NCI-H1105 treated with DMSO at 0.1 percent for 48 hours (cell line): Measurements from ENCODE around the gene LONP2.

Source experiments
- DNase-seq: peaks from one replicate; lab custom pipeline; 2025; lab: John Stamatoyannopoulos, UW

Gene LONP2, protein sequence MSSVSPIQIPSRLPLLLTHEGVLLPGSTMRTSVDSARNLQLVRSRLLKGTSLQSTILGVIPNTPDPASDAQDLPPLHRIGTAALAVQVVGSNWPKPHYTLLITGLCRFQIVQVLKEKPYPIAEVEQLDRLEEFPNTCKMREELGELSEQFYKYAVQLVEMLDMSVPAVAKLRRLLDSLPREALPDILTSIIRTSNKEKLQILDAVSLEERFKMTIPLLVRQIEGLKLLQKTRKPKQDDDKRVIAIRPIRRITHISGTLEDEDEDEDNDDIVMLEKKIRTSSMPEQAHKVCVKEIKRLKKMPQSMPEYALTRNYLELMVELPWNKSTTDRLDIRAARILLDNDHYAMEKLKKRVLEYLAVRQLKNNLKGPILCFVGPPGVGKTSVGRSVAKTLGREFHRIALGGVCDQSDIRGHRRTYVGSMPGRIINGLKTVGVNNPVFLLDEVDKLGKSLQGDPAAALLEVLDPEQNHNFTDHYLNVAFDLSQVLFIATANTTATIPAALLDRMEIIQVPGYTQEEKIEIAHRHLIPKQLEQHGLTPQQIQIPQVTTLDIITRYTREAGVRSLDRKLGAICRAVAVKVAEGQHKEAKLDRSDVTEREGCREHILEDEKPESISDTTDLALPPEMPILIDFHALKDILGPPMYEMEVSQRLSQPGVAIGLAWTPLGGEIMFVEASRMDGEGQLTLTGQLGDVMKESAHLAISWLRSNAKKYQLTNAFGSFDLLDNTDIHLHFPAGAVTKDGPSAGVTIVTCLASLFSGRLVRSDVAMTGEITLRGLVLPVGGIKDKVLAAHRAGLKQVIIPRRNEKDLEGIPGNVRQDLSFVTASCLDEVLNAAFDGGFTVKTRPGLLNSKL

GRCh38 chr16:48244080-48244862 is at the start of gene LONP2:
Gene LONP2, plus strand, starts transcription at chr16:48244300. Its CDS starts 89 bp downstream, at chr16:48244389.
- DNase-seq, result peak; percentile 91

GRCh38 chr16:48194828-48195556 is 49.1 kb upstream of the LONP2 start:
- DNase-seq, result peak; percentile 92

DNA sequence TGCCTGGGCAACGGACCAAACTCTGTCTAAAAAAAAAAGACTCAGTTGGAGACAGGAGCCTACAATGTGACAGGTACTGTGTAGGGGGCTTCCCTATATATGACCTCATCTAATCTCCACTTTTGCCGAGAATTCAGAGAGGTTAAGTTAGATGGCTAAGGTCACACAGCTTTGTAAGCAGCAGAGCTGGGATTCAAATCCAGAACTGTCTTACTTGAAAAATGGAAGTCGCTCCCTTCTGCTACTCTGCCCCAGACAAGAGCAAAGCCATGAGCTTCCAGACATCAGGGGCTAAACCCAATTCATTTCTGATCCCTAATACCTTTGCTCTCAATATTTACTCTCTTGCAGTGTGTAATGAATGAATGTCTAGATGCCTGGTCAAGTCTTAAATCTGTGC is 46.8 kb upstream of the LONP2 start:
- peak; percentile 90 for DNase-seq

DNA sequence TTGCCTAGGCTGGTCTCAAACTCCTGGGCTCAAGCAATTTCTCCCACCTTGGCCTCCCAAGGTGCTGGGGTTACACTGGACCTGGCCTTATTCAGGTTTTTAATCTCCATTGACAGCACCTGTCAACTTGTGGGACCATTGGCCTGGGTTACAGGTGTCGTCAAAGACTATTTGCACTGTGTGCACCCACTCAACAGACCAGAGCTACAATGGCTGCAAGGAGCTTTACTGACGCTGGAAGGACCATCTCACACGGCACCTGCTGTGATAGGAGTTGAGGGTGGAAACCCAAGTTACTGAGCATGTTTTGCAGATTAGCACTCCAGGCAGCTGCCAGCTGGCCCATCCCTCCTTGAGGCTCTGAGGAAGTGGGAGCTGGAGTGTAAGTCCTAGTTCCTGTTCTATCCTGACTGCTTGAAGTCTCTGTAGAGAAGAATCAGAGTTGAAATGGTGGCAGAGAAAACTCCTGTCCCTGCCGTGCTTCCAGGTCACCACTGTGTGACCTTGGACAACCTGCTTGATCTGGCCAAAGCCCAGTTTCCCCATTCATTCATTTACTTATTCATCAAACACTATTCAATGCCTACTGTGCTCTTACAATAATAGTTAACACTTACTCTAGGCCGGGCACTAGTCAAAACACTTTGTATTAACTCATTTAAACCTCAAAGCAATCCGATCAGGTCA is 42.4 kb upstream of the LONP2 start:
- DNase-seq, result no peak

GRCh38 chr16:48203974-48204824 is 39.9 kb upstream of the LONP2 start:
- DNase-seq, result no peak

DNA sequence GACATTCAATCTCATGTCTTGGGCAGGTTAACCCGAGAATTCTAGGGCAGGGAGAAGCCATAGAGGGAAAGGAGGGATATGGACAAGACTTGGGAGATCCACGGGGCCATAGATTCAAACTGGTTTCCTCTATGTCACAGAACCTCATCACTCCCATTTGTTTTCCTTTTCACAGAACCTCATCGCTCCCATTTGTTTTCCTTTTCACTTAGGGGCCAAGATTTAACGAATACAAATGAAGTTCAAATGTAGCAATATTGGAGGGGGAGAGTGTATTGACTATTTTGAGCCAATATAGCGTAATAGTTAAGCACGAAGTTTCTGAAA is 39.3 kb upstream of the LONP2 start:
- no peak for DNase-seq

DNA sequence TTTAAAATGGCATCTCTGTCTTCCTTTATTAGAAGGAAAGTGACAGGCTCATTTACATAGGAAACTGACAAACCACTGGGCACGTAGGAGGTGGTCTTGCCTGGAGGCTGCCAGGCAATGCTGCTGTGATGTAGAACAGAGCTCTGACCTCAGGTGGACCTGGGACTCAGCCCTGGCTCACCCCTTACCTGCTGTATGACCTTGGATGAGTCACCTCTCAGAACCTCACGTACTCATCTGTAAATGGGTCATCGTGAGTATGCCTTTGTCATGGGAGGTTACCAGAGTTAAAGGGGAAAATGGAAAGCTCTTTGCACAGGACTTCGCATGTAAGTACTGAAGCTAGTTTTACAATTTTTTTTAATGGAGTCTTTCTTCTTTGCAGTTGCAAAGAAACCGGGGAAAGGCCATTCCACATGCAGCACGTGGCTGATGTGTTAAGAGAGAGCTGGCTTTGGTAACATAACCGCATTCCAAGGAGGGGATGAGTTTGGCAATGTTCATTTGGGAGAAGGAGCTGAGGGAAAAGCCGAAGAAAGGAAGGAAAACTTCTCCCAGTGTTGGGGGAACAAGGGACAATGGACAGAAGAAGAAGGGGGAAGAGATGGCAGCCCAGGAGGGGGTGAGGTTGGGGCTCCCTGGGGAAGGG is 37.4 kb upstream of the LONP2 start:
- no peak for DNase-seq

DNA sequence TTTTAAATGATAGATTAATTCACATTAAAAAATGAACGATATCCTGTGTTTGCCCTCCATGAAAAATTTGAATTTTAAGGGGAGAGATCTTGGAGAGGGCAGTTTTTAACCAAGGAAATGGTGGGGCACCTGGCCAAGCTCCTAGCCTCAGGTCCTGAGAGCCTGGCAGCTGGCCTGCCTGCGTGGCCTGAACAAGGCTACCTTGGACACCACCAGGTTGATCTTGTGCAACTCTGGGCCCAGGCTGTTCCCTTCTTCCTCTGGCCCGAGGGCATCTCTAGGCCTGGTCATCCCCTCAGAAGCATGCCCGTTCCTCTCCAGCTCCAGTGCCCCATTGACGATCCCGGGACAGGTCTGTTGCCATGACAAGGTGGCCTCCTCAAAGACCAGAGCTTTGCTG is 33.4 kb upstream of the LONP2 start:
- DNase-seq, result no peak

GRCh38 chr16:48212033-48212432 is 32.1 kb upstream of the LONP2 start:
- DNase-seq, result no peak

DNA sequence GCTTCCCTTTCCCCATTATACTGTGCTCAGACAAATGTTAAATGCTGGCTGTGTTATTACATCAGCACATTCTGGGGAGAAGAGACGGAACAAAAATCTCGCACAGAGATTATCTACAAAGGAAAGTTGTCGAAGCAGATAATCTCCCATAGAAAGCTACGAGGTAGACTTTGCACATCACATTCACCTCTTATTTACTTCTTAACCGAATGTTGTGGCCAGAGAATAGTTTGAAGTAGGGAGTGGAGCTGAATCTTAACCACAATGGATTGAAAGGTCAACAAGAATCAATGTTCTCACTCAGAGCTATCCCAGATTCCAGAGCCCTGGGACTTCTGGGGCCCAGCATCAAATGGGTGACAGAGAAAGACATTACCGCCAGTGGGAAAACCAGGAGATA is 28.4 kb upstream of the LONP2 start:
- no peak for DNase-seq

DNA sequence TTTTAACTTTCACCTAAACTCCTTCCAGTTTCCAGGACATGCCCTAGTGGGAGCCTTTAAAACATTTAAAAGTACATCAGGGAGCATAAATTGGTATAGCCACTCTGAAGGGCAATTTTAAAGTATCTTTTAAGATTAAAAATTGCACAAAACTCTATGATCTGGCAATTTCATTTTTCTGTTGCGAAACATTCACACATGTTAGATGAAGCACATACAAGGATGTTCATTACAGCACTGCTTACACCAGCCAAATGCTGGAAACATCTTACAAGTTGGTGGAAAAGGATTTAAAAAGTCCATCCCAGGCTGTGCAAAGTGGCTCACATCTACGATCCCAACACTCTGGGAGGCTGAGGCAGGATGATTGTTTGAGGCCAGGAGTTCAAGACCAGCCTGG is 26.4 kb upstream of the LONP2 start:
- no peak for DNase-seq

DNA sequence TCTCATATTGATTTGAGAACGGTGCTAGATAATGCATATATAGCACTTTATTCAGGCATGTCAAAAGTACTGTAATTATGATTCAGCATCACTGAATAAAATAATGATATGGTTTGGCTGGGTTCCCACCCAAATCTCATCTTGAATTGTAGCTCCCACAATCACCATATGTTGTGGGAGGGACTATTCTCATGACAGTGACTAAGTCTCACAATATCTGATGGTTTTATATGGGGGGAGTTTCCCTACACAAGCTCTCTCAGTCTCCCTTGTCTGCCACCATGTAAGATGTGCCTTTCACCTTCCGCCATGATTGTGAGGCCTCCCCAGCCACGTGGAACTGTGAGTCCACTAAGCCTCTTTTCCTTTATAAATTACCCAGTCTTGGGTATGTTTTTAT is 25.6 kb upstream of the LONP2 start:
- no peak for DNase-seq

DNA sequence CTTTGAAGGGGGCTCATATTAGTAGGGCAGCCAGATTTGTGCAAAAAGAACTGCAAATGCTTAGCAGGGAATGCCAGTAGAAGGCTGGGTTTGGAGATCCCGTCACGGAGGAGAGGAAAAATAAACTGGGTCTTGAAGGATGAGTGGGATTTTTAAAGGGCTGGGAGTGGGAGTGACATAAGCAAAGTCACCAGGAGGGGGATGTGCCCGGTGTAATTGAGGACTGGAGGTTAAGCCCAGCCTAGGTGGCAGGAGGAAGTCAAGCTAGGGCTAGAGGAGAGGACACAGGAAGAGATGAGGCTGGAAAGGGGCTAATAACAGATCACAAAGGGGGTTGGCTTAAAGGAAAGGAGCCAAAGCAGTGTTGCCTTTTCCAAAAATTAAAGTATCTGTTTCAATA is 23.2 kb upstream of the LONP2 start:
- no peak for DNase-seq

- no peak for DNase-seq
Measured at GRCh38 chr16:48223490-48223889, 20.6 kb upstream of the LONP2 start.

GRCh38 chr16:48225456-48225855 is 18.6 kb upstream of the LONP2 start:
- no peak for DNase-seq

GRCh38 chr16:48231727-48232492 is 12.2 kb upstream of the LONP2 start:
- peak; percentile 33 for DNase-seq

- DNase-seq, result no peak
Measured at GRCh38 chr16:48232493-48233040, 11.5 kb upstream of the LONP2 start.

DNA sequence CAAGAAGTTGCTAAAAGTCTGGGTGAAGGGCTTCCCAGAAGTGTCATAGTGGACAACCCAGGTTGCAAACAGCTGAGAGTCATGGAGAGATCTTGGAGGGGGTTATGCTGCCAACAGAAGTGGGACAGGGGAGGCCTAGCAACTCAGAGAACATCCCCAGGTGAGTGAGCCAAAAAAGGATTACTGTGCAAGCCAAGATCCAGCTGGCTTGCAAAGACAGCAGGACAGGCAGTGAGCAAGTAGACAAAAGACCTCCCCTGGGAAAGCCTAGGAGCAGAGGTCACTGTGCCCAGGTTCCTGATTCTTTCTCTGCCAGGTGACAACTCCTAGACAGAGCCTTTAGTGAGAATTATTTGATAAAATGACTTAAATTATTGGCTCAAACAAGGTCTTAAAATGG is 9.5 kb upstream of the LONP2 start:
- DNase-seq, result no peak

DNA sequence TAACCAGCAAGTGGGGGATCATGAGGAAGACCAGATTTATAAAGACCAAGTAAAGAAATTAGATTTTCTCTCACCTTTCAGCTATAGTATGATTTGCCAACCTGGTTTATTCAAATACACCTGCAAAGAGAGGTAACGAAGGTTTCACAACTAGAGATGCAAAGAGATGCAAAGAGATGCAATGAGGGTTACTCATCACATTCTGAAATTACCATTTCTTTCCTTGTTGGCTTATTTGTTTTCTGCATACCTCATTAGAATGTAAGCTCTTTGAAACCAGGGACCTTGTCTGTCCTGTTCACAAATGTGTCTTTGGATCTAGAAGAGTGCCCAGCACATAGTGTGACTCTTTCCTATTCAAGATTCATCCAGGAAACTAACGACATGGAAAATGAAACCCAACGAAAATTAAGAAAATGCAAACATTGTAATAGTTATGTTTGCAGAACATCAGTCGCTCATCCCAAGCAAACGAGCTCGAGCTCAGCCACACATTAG is 9.0 kb upstream of the LONP2 start:
- DNase-seq, result no peak
